Pancreas (tissue), 10 donors: ENCODE results near the gene MB. TPM values are rescaled to one million over a fixed set of nuclear protein-coding genes. Genes with fewer than 3 reads are reported as not detected.

ENCODE experiments used
- ATAC-seq, 4 donors: fragments of 200-7000 bp; cut with Tn5 transposase; one replicate each; pipeline versions ENCODE4 v1.8.0 to v1.9.1; 2020; ENCODE audit warnings: mild to moderate bottlenecking in 4 of 4, moderate library complexity in 4 of 4
- DNase-seq, 6 donors: peaks; one replicate each; pipeline ENCODE4 v3.0.0-alpha.2; 2020
- FAIRE-seq: peaks from 2 replicates; lab custom pipeline; 2012; peaks lifted over from hg19 to GRCh38; lab: Jason Lieb, UNC
- H3K27ac ChIP-seq, 4 donors: fragments of 200-600 bp; sonication (generic); 1 replicate in 3 of 4; 2 replicates in 1 of 4; pipeline versions ENCODE4 v1.5.0 to v1.8.0; 2020
- H3K27me3 ChIP-seq, 4 donors: fragments of 200-600 bp; one replicate each; pipeline ENCODE4 v1.8.0; 2021
- H3K36me3 ChIP-seq, 3 donors: fragments of 200-600 bp; sonication (generic) in 1 of 3; one replicate each; pipeline versions ENCODE4 v1.5.0 to v1.8.0; 2020 to 2021
- H3K4me1 ChIP-seq, 3 donors: fragments of 200-600 bp; one replicate each; pipeline ENCODE4 v1.8.0; 2021
- H3K4me3 ChIP-seq, 4 donors: fragments of 200-600 bp; sonication (generic) in 2 of 4; one replicate each; pipeline versions ENCODE4 v1.5.0 to v1.8.0; 2020 to 2021
- H3K9me3 ChIP-seq, 4 donors: fragments of 200-600 bp; one replicate each; pipeline ENCODE4 v1.8.0; 2021
- CTCF ChIP-seq, 4 donors: fragments of 200-600 bp; sonication (generic) in 3 of 4; IDR thresholded peaks; one replicate each; pipeline versions ENCODE4 v1.5.0 to v1.8.0; 2021; ENCODE audit warnings: antibody characterized with exemption in 4 of 4
- WGBS, 2 donors: extraction: QIAGEN DNeasy Blood & Tissue Kit; methylation state at CpG; one replicate each; pipeline ENCODE4 v1.1.7; 2013; 5-methylcytosine and 5-hydroxymethylcytosine counted together
- intact Hi-C, 3 donors: fragments of 100-400 bp; cut with DNase I; formaldehyde crosslinking; loops; one replicate each; pipeline versions ENCODE4 v1.11.1 to v1.14.2; 2022
- polyA plus RNA-seq, 2 donors: library from polyadenylated mRNA; stranded (reverse); fragments of 200-250 nt; gene quantifications; one replicate each; pipeline ENCODE4 v1.2.3, GENCODE V29; 2013
- total RNA-seq, 6 donors: library from RNA; stranded (reverse); fragmentation: NEBNext Ultra II Directional in 4 of 6; extraction: Animal tissue kit (Norgen Biotek cat#: 25700) in 4 of 6; gene quantifications; one replicate each; pipeline versions ENCODE4 v1.2.1 to v1.2.4, GENCODE V29; 2021 to 2023
- donor health status: healthy with polysubstance abuse.
- donor health status: DM: no; HTN: no; CAD: no; lungs with moderate emphysema.
- donor health status: DM: no; HTN: no; CAD: no.
- donor health status: control.
- donor health status: control.
- donor health status: Bipolar disorder and iron deficiency.
- donor health status: DM: yes; HTN: yes; CAD: no.
- donor health status: DM: no; HTN: no; CAD: no.
- donor health status: DM: no; HTN: no; CAD: no.
- donor health status: DM: yes; HTN: yes; CAD: no.

Gene MB
- total and polyA plus RNA-seq, 8 donors: 0.46 to 6.6 (median 1.2) TPM; not detected in 2

- ATAC-seq (no peak), DNase-seq (no peak), FAIRE-seq (no peak)
- peaks cover 0 to 13% (median 7%) of the 10 kb centered on the region in 3 donors for H3K4me1 ChIP-seq
- intact Hi-C loops: no loop called here
- TF ChIP-seq CTCF (IDR thresholded peaks at IDR 0.05): no peak
- no peaks in the 10 kb centered on the region for H3K27me3 ChIP-seq
- H3K36me3 ChIP-seq: no peaks in the 10 kb centered on the region
- no peak overlapping the region for H3K4me3 ChIP-seq
- no peaks in the 10 kb centered on the region for H3K9me3 ChIP-seq
- WGBS, 2 donors: 75 to 76% methylated on average over 8 of the region's 8 CpGs
- no peak overlapping the region for H3K27ac ChIP-seq
Observed at GRCh38 chr22:35572556-35572955, 44.6 kb downstream of the MB start.

GRCh38 chr22:35570686-35571194 lies 46.4 kb downstream of the MB start:
- Histone ChIP-seq H3K27me3 (no peaks in the 10 kb centered on the region), H3K27ac (no peak overlapping the region), H3K4me3 (no peak overlapping the region), H3K4me1 (peaks cover 0 to 13% (median 7%) of the 10 kb centered on the region in 3 donors), H3K36me3 (no peaks in the 10 kb centered on the region), H3K9me3 (no peaks in the 10 kb centered on the region)
- TF ChIP-seq CTCF (IDR thresholded peaks at IDR 0.05): no peak
- WGBS, 2 donors: 76 to 84% methylated on average over 14 of the region's 14 CpGs
- FAIRE-seq: no peak
- intact Hi-C loops: no loop called here
- ATAC-seq: no peak
- DNase-seq: no peak

- H3K36me3 ChIP-seq: no peaks in the 10 kb centered on the region
- WGBS, 2 donors: 88 to 89% methylated on average over 13 of the region's 13 CpGs
- H3K27ac ChIP-seq: peak overlapping the region in 3 of 4 donors; percentile 8 to 46 (median 11)
- intact Hi-C loops: no loop called here
- no peak overlapping the region for H3K4me3 ChIP-seq
- H3K9me3 ChIP-seq: no peaks in the 10 kb centered on the region
- peak in 1 of 4 donors; percentile 9 for ATAC-seq
- no peak for DNase-seq
- peaks cover 0 to 13% (median 7%) of the 10 kb centered on the region in 3 donors for H3K4me1 ChIP-seq
- no peak for FAIRE-seq
- no peaks in the 10 kb centered on the region for H3K27me3 ChIP-seq
- TF ChIP-seq CTCF (IDR thresholded peaks at IDR 0.05): no peak
Observed at GRCh38 chr22:35569916-35570315, 47.2 kb downstream of the MB start.

- 25 to 34% methylated on average over 17 of the region's 17 CpGs for WGBS, 2 donors
- ATAC-seq: peak; percentile 67 to 76 (median 74)
- Histone ChIP-seq H3K27me3 (no peaks in the 10 kb centered on the region), H3K36me3 (no peaks in the 10 kb centered on the region), H3K27ac (peak overlapping the region in 2 of 4 donors; percentile 46 to 63), H3K4me1 (peaks cover 0 to 13% (median 7%) of the 10 kb centered on the region in 3 donors), H3K4me3 (no peak overlapping the region), H3K9me3 (no peaks in the 10 kb centered on the region)
- FAIRE-seq: no peak
- no peak for DNase-seq
- intact Hi-C loops: no loop called here
- TF ChIP-seq CTCF (IDR thresholded peaks at IDR 0.05): no peak
Observed at GRCh38 chr22:35568751-35569739, 48.1 kb downstream of the MB start.
